HL-60 (cell line): Measurements from ENCODE around the gene TMBIM6.

Experiments used
- GABPA ChIP-seq: IDR thresholded peaks from 2 replicates; pipeline ENCODE4 v1.6.1; 2012; ENCODE audit warnings: low read depth
- POLR2AphosphoS5 ChIP-seq: IDR thresholded peaks from 2 replicates; pipeline ENCODE4 v1.6.1; 2012; ENCODE audit warnings: low read depth
- SPI1 ChIP-seq: IDR thresholded peaks from 2 replicates; pipeline ENCODE4 v1.6.1; 2012; ENCODE audit warnings: low read depth, mild to moderate bottlenecking, borderline replicate concordance
- TF ChIP-seq, protein P1 (sequence below): IDR thresholded peaks from one replicate; pipeline ENCODE4 v1.5.1; 2011; ENCODE audit warnings: low read length, control low read depth, inconsistent platforms; ENCODE audit not compliant: insufficient read depth
- TF ChIP-seq, protein P2 (sequence below): IDR thresholded peaks from 2 replicates; pipeline ENCODE4 v1.6.1; 2012; ENCODE audit warnings: low read depth; ENCODE audit not compliant: insufficient replicate concordance

DNA sequence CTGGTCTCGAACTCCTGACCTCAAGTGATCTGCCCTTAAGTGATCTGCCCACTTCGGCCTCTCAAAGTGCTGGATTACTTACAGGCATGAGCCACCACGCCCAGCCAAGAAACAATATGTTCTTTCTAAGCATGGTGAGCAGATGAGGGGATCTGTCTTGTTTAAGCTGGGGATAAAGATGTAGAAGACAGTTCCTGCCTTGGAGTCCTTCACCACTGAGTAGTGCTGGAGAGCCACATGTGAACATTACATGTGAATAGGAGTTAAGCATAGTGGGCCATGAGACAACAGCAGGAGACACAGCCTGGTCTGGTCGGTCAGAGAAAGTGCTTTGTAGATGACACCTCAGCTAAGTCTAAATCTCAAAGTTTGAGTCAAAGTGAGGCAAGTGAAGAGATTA, 26.0 kb downstream of the TMBIM6 start:
- no peak for TF ChIP-seq GABPA
- TF ChIP-seq, protein P1, sequence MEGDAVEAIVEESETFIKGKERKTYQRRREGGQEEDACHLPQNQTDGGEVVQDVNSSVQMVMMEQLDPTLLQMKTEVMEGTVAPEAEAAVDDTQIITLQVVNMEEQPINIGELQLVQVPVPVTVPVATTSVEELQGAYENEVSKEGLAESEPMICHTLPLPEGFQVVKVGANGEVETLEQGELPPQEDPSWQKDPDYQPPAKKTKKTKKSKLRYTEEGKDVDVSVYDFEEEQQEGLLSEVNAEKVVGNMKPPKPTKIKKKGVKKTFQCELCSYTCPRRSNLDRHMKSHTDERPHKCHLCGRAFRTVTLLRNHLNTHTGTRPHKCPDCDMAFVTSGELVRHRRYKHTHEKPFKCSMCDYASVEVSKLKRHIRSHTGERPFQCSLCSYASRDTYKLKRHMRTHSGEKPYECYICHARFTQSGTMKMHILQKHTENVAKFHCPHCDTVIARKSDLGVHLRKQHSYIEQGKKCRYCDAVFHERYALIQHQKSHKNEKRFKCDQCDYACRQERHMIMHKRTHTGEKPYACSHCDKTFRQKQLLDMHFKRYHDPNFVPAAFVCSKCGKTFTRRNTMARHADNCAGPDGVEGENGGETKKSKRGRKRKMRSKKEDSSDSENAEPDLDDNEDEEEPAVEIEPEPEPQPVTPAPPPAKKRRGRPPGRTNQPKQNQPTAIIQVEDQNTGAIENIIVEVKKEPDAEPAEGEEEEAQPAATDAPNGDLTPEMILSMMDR, result no peak
- TF ChIP-seq, protein P2, sequence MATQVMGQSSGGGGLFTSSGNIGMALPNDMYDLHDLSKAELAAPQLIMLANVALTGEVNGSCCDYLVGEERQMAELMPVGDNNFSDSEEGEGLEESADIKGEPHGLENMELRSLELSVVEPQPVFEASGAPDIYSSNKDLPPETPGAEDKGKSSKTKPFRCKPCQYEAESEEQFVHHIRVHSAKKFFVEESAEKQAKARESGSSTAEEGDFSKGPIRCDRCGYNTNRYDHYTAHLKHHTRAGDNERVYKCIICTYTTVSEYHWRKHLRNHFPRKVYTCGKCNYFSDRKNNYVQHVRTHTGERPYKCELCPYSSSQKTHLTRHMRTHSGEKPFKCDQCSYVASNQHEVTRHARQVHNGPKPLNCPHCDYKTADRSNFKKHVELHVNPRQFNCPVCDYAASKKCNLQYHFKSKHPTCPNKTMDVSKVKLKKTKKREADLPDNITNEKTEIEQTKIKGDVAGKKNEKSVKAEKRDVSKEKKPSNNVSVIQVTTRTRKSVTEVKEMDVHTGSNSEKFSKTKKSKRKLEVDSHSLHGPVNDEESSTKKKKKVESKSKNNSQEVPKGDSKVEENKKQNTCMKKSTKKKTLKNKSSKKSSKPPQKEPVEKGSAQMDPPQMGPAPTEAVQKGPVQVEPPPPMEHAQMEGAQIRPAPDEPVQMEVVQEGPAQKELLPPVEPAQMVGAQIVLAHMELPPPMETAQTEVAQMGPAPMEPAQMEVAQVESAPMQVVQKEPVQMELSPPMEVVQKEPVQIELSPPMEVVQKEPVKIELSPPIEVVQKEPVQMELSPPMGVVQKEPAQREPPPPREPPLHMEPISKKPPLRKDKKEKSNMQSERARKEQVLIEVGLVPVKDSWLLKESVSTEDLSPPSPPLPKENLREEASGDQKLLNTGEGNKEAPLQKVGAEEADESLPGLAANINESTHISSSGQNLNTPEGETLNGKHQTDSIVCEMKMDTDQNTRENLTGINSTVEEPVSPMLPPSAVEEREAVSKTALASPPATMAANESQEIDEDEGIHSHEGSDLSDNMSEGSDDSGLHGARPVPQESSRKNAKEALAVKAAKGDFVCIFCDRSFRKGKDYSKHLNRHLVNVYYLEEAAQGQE, result no peak
- TF ChIP-seq POLR2AphosphoS5, result no peak
- TF ChIP-seq SPI1, result no peak
